ENCODE results near the gene AZI2.

The AZI2 gene

GRCh38 chr3:28348629-28349468 lies at the start of gene AZI2, which contains the start of gene ZCWPW2:
AZI2 (minus strand) TSS chr3:28348824; CDS start chr3:28340617, 8,207 bp downstream.
ZCWPW2 (plus strand) TSS chr3:28348721; CDS start chr3:28413069, 64,348 bp downstream.
- peak; percentile 80 to 87 for DNase-seq (ENCODE audit: low read depth in 1 of 2, low spot score in 1 of 2)

GRCh38 chr3:28388978-28389377 lies 40.4 kb upstream of the AZI2 start:
- DNase-seq (ENCODE audit: low read depth in 1 of 2, low spot score in 1 of 2) = no peak

- no peak for DNase-seq (ENCODE audit: low read depth in 1 of 2, low spot score in 1 of 2)
Observed at GRCh38 chr3:28386049-28386448, 37.4 kb upstream of the AZI2 start.

- no peak for DNase-seq (ENCODE audit: low read depth in 1 of 2, low spot score in 1 of 2)
Observed at GRCh38 chr3:28376424-28376823, 27.8 kb upstream of the AZI2 start.

- DNase-seq (ENCODE audit: low read depth in 1 of 2, low spot score in 1 of 2) = no peak
Observed at GRCh38 chr3:28349469-28350000, 911 bp upstream of the AZI2 start.

- DNase-seq (ENCODE audit: low read depth in 1 of 2, low spot score in 1 of 2) = no peak
Observed at GRCh38 chr3:28348265-28348628, 377 bp downstream of the AZI2 start.

GRCh38 chr3:28347374-28348264 lies 1.0 kb downstream of the AZI2 start:
- no peak for DNase-seq (ENCODE audit: low read depth in 1 of 2, low spot score in 1 of 2)

- DNase-seq (ENCODE audit: low read depth in 1 of 2, low spot score in 1 of 2) = no peak
Observed at GRCh38 chr3:28345690-28346089, 2.9 kb downstream of the AZI2 start.

- DNase-seq (ENCODE audit: low read depth in 1 of 2, low spot score in 1 of 2) = no peak
Observed at GRCh38 chr3:28343144-28343543, 5.5 kb downstream of the AZI2 start.

- DNase-seq (ENCODE audit: low read depth in 1 of 2, low spot score in 1 of 2) = no peak
Observed at GRCh38 chr3:28337230-28337629, 11.4 kb downstream of the AZI2 start.

- no peak for DNase-seq (ENCODE audit: low read depth in 1 of 2, low spot score in 1 of 2)
Observed at GRCh38 chr3:28335246-28335645, 13.4 kb downstream of the AZI2 start.

- no peak for DNase-seq (ENCODE audit: low read depth in 1 of 2, low spot score in 1 of 2)
Observed at GRCh38 chr3:28334552-28334951, 14.1 kb downstream of the AZI2 start.

- no peak for DNase-seq (ENCODE audit: low read depth in 1 of 2, low spot score in 1 of 2)
Observed at GRCh38 chr3:28328188-28329151, 20.2 kb downstream of the AZI2 start.

GRCh38 chr3:28326458-28326926 lies 22.1 kb downstream of the AZI2 start:
- DNase-seq (ENCODE audit: low read depth in 1 of 2, low spot score in 1 of 2) = peak in 1 of 2 donors; percentile 26

- DNase-seq (ENCODE audit: low read depth in 1 of 2, low spot score in 1 of 2) = no peak
Observed at GRCh38 chr3:28322464-28322863, 26.2 kb downstream of the AZI2 start.

- DNase-seq (ENCODE audit: low read depth in 1 of 2, low spot score in 1 of 2) = no peak
Observed at GRCh38 chr3:28320981-28321380, 27.6 kb downstream of the AZI2 start.

- DNase-seq (ENCODE audit: low read depth in 1 of 2, low spot score in 1 of 2) = peak in 1 of 2 donors; percentile 40
Observed at GRCh38 chr3:28317438-28318022, 31.1 kb downstream of the AZI2 start.

GRCh38 chr3:28316226-28316625 lies 32.4 kb downstream of the AZI2 start:
- no peak for DNase-seq (ENCODE audit: low read depth in 1 of 2, low spot score in 1 of 2)

GRCh38 chr3:28315711-28316110 lies 32.9 kb downstream of the AZI2 start:
- no peak for DNase-seq (ENCODE audit: low read depth in 1 of 2, low spot score in 1 of 2)

- DNase-seq (ENCODE audit: low read depth in 1 of 2, low spot score in 1 of 2) = no peak
Observed at GRCh38 chr3:28308196-28308595, 40.4 kb downstream of the AZI2 start.

Data from activated CD4-positive, alpha-beta T cell treated with anti-CD3 and anti-CD28 coated beads, Interleukin-2, amount 50 U/mL, for 24 hours (primary cell).